NCI-H1417 (cell line): ENCODE data around the gene RAB3GAP2.
"Not testable (repeated sequence)": the region's sequence is repeated elsewhere in the genome, so short reads cannot be mapped to it uniquely, and the experiment has no call there.

ENCODE experiments used
- DNase-seq, 3 experiments: peaks; one replicate each; lab custom pipeline; 2025; lab: John Stamatoyannopoulos, UW

Gene RAB3GAP2

GRCh38 chr1:220195701-220196100 is 76.6 kb downstream of the RAB3GAP2 start:
- DNase-seq: no peak

DNA sequence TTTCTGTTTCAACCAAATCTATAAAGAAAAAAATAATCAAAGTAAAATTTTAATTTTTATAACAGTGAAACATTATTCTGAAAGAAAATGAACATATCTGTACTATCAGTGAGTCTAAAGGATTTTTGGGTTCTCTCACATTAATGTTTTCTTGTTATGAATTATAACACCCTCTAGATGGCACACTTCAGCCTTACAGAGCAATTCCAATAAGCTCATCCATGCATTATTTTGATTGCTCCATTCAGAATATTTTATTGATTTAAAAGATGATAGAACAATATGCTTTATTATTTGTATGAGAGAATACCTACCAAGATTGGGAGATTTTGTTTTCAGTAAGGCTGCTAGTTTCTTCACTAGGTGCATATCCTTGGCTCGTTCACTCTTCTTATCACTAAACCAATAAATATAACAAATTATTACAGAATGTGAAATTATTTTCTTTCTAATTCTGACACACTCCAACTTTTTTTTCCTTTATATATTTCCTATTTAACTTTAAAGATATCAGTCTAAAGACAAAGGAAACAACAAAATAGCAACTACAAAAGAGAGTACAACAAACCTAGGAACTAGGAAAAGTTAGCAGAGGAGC is 82.4 kb downstream of the RAB3GAP2 start:
- DNase-seq: peak in 2 of 3 experiments; percentile 5 to 67

- DNase-seq: no peak
Observed at GRCh38 chr1:220188538-220188937, 83.7 kb downstream of the RAB3GAP2 start.

DNA sequence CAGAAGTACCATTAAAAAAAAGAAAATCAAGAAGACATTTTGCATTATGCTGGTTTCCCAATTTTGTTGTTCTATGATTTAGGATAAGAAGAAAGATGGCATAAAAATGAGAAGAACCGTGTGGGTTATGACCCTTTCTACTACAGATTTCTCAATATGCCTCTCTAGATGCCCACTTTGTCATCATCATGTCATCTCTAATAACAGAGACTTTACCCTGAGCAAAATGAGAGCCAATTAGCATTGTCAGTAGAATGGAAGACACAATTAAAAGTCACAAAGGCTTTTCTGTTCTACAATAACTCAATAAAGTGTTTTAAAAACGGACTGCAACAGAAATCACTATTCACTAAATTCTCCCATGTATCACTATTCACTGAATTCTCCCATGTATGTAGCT is 85.5 kb downstream of the RAB3GAP2 start:
- no peak for DNase-seq

GRCh38 chr1:220184506-220184905 is 87.7 kb downstream of the RAB3GAP2 start:
- no peak for DNase-seq

DNA sequence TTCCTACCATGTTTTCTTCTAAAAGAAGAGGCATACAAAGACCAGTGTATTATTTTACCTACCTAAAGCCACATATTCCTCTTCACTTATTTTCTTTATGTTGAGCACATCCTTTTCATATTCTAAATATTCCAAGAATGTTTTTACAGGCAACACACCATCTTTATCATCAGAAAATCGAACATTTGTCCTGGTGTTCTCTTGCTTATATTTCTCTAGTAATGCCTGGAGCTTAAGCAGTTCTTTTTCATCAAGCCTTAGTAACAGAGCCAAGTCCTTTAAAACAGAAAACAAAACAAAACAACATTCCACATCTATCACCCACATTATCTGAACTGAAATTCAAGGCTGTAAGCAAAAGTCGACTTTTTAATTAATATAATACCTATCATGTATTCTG is 89.6 kb downstream of the RAB3GAP2 start:
- DNase-seq: no peak

GRCh38 chr1:220182111-220182510 is 90.1 kb downstream of the RAB3GAP2 start:
- DNase-seq: no peak

- no peak for DNase-seq
Observed at GRCh38 chr1:220176540-220176939, 95.7 kb downstream of the RAB3GAP2 start.

DNA sequence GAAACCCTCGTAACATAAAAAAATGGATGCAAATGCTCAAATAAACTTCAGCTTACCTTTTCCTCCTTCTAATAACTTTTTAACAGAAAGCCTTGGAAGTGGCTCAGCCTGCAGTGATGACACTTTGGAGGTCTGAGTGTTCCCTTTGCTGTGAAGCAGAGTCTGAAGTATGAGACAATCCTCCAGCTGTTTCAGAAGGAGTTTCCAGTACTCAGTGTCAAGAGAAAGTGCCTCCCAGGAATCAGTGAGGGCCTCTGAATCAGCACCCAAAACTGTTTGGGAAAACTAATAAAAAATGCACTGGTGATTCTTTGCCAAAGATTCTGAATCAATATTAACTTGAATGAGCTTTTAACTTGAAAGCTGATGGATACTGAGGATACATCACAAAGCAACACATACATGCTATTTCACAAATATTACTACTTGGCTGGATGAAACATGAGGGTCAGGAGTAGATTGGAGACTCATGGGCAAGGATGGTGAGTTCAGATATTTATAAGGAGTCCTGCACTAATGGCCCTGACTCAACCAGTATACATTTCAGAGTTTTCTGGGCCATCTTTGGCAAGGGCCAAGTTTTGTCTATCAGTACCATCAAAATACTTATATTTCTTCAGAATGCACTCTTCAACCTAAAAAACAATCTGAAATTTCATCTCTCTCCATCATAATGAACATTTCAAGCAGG is 101.3 kb downstream of the RAB3GAP2 start:
- no peak for DNase-seq

DNA sequence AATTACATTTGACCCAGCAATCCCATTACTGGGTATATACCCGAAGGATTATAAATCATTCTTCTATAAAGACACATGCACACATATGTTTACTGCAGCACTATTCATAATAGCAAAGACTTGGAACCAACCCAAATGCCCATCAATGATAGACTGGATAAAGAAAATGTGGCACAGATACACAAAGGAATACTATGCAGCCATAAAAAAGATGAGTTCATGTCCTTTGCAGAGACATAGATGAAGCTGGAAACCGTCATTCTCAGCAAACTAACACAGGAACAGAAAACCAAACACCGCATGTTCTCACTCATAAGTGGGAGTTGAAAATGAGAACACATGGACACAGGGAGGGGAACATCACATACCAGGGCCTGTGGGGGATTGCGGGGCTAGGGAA is 102.4 kb downstream of the RAB3GAP2 start:
- not testable (repeated sequence) for DNase-seq

DNA sequence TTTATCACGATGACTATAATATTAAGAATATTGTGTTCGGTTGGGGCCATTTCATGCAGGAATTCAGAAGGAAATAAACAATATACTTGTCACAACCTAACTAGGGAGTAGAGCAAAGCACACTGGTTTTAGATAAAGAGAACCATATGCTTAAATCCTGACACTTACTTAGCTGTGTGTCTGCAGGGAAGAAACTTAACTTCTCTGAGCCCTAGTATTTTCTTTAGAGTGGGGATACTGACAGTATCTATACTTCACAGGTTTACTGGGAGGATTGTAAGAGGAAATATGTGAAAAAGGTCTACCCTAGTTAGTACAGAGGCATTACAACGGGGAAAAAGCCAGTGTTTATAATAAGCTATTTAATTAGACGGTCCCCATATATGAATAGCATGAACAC is 105.4 kb downstream of the RAB3GAP2 start:
- DNase-seq: no peak

- DNase-seq: peak in 1 of 3 experiments; percentile 10
Observed at GRCh38 chr1:220164517-220164916, 107.7 kb downstream of the RAB3GAP2 start.

DNA sequence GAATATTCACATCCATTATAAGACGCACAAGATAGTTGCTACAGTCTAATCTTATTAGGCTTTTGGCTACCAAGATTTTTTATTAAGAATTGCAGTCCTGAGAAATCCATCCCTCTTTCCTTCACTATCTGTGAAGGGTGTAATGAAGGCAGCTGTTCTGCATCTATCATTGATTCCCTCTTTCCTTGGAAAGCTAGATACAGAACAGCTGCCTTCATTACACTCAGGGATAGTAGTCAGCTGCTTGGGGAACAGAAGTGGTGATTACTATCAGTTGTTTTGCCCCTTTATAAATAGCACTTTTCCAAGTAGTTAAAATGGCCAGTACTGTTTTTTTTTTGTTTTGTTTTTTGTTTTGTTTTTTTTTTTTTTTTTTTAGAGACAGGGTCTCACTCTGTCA is 108.1 kb downstream of the RAB3GAP2 start:
- no peak for DNase-seq

GRCh38 chr1:220160027-220160426 is 112.2 kb downstream of the RAB3GAP2 start:
- no peak for DNase-seq

DNA sequence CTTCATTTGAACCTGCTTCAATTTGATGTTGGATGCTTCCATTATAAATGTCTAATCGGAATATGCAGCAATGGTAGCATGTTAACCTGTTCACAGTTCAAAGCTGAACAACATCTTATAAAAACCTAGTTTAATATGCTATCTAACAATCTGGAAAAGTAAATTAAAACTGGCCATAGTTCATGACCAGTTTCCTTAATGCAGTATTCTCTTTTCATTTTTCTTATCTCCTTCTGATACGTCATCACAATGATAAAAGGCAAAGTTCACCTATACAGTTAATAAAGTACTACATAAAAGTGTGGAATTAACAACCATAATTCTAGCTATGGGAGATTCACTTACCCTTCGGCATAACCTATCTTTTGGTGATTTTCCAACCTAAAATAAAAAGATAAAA is 113.2 kb downstream of the RAB3GAP2 start:
- no peak for DNase-seq

GRCh38 chr1:220158530-220158929 is 113.7 kb downstream of the RAB3GAP2 start:
- DNase-seq: not testable (repeated sequence)

GRCh38 chr1:220157738-220158137 is 114.5 kb downstream of the RAB3GAP2 start:
- no peak for DNase-seq

GRCh38 chr1:220156620-220157146 is 115.6 kb downstream of the RAB3GAP2 start:
- DNase-seq: no peak

DNA sequence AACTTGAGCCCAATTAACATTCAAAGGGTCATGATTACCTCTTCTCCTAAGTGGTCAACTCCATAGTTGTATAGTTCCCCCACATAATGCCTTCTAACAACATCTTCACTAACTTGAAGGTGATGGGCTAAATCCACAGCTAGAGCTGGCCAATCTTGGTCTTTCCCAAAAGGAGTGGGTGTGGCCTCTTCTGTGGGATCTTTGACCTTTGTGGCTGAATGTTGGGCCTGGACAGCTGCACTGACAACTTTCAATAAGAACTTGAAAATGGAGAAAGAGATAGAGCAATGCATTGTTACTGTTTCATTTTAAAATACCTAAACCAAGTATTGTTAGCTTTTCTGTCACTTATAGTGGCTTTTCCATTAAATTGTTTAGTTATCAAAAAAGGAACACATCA is 119.1 kb downstream of the RAB3GAP2 start:
- no peak for DNase-seq

DNA sequence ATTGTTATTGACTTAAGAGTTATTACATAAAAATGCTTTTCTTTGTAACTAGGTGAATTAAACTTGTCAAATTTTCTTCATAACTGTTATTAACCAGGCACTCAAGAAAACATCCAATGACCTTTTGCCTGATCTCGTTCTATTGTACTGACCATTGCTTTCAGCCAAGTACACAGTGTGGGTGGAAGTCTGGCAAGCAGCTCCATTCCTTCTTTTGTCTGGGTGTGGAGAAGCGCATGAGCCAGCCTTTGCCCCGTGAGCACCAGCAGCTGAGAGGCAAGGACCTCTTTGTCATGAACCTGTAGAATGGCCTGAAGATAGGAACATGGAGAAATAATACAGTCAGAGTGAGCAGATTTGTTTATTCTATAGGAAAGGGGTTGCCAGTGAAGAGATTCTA is 120.8 kb downstream of the RAB3GAP2 start:
- no peak for DNase-seq

- no peak for DNase-seq
Observed at GRCh38 chr1:220149742-220150141, 122.5 kb downstream of the RAB3GAP2 start.

- no peak for DNase-seq
Observed at GRCh38 chr1:220144051-220144450, 128.2 kb downstream of the RAB3GAP2 start.

- DNase-seq: no peak
Observed at GRCh38 chr1:220139966-220140365, 132.3 kb downstream of the RAB3GAP2 start.
